Epithelial cell of esophagus (primary cell): ENCODE data around the gene AMER2.

Source experiments
- DNase-seq: peaks from one replicate; pipeline ENCODE4 v3.0.0; 2010; ENCODE audit warnings: low read depth
- H3K4me3 ChIP-seq: 2 replicates; pipeline ENCODE4 v1.5.1; 2011; ENCODE audit warnings: mild to moderate bottlenecking, low read length, control low read depth
- CTCF ChIP-seq: IDR thresholded peaks from 2 replicates; pipeline ENCODE4 v1.5.1; 2011; ENCODE audit warnings: low read depth, mild to moderate bottlenecking, low read length, control low read depth, inconsistent platforms; ENCODE audit not compliant: insufficient read depth; ENCODE audit errors: missing control alignments

Gene AMER2

GRCh38 chr13:25157681-25158080, 14.4 kb downstream of the AMER2 start:
- DNase-seq: no peak
- no peak overlapping the region for H3K4me3 ChIP-seq
- TF ChIP-seq CTCF: no peak

GRCh38 chr13:25153736-25154135, 18.4 kb downstream of the AMER2 start:
- no peak for TF ChIP-seq CTCF
- DNase-seq: no peak
- no peak overlapping the region for H3K4me3 ChIP-seq

DNA sequence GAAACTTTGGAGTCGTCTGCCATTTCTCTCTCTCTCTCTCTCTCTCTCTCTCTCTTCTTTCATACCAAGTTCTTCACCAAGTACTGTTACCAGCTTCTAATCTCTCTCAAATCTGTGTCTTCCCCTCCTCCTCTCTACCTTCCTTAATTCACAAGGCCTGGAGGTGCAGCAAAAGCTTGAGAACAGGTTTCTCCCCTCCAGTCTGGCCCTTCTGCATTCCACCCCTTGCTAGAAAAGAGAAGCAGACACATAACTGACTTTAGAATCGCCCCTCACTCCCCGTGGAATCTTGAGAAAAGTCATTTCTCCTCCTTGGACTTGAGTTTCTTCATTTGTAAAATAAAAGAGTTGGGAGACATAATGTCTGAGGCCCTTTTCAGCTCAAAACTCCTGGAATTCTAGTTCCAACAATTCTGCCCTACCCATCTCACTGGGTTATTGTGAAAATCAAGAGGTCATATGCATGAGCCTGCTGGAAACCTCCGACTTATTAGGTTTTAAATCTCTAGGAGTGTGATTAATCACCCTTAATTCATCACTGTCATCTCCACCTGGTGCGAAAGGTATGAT, 20.4 kb downstream of the AMER2 start:
- no peak overlapping the region for H3K4me3 ChIP-seq
- no peak for DNase-seq
- no peak for TF ChIP-seq CTCF

DNA sequence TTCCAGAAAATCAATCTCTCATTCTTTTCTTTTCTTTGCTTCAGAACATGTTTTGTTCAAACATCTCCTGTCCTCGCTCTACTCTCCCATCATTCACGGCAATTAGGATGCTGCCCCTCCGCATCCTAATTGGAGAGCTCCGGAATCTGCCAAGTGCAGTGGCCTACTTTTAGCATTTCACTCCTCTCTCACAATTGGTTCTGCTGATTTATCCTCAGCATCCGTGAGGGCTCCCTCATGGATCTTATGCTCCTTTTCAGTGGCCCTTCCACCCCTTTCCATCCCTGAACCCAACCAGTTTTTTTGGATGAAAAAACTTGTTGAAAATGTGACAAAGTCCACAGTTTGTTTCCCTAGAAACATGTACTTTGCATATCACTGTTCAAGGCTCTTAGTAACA, 22.4 kb downstream of the AMER2 start:
- H3K4me3 ChIP-seq: no peak overlapping the region
- DNase-seq: no peak
- TF ChIP-seq CTCF: no peak

DNA sequence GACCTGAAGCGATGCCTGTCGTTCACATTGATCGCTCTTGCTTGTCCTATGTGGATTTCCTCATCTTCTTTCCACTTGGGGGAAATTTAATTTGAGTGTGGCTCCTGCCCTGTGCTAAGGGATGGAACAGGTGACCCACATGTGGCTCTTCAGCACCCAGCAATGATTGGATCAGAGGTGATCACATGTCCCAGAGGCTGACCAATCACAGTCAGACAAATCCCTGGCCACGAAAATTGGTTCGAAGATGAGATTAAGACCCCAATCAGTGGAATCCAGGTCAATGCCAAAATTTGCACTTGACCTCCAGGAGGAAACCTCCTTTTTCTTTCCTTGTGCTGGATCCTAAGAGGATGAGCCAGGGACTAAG, 23.7 kb downstream of the AMER2 start:
- TF ChIP-seq CTCF: no peak
- DNase-seq: no peak
- no peak overlapping the region for H3K4me3 ChIP-seq

DNA sequence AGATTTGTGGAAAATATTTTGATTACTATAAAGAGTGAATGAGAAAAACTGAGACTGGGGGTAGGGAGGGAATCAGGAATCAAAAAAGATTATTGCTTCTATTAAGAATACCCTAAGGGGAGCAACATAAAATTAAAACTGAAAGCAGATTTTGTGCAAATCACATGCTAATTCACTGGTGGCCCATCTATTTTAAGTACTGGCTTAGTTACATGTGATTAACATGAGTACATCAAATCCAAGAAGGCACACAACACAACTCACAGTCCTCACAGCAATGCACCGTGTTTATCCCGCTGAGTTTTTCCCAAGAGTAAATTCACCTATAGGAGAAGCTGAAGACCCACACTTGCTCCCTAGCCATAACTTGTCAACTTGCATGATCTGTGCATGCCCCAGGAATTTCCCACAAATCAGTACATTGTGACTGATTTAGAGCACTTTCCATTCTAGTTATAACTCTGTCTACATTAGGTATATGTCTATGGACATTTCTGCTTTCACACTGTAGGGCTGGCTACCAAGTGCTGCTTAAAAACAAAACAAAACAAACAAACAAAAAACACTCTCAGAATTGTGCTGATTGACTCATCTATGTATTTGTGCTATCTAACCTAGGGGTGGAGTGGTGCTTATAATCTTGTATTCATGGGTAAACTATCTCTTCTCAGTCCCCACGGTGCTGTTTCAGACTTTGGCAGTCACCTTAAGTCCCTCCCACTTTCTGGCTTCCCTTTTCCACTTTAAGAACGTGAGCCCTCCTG, 24.3 kb downstream of the AMER2 start:
- TF ChIP-seq CTCF: no peak
- H3K4me3 ChIP-seq: no peak overlapping the region
- DNase-seq: no peak

GRCh38 chr13:25143706-25144105, 28.4 kb downstream of the AMER2 start:
- DNase-seq: no peak
- TF ChIP-seq CTCF: no peak
- H3K4me3 ChIP-seq: no peak overlapping the region
